Measurements from ENCODE around the gene FHAD1. TPM values are rescaled to one million over a fixed set of nuclear protein-coding genes. Genes with fewer than 3 reads are reported as not detected.

Gene FHAD1
- 1.0 and 4.8 TPM in 2 replicates for total RNA-seq (2014; rRNA removed; shearing (Covaris generic))

GRCh38 chr1:15246960-15247614 is at the start of gene FHAD1:
TSS of gene FHAD1 (plus strand) at chr1:15247223. CDS start at chr1:15251785, 4,562 bp downstream.
- DNase-seq (ENCODE audit: low read depth), result peak; percentile 90

DNA sequence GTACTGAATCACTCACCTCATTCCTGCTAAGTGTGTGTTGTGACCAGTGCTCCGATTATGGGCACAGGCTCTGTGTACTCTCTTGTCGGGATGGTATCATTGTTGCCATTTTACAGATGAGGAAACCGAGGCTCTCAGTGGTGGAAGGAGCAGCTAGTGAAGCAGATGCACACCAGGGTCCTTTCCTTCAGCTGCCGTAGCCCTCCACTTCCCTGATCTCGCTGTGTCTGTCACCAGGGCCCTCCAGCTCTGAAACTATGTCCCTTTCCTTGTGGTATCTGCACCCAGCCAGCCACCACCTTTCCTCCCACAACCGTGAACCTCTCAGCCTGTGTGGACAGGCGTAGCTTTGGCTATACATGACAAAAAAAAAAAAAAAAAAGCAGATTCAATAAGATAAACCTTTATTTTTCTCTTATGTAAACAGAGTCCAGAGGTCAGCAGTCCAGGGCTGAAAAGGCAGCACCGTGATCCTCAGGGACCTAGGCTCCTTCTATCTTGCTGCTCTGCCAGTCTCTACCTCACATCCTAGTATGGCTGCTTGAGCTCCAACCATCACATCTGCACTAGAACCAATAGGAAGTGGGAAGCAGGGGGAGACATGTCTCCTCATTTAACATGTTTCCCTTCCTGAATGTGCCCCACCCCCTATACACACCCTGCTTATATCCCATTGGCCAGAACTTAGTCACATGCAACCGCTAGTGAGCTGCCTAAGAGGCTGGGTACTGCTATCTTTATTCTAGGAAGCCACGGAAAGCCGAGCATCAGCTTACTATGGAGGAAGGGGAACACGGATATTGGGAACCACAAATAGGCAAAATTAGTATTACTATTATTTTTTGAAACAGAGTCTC is 49.2 kb upstream of the FHAD1 start:
- no peak for DNase-seq (ENCODE audit: low read depth)

GRCh38 chr1:15198684-15199083 is 48.3 kb upstream of the FHAD1 start:
- no peak for DNase-seq (ENCODE audit: low read depth)

- DNase-seq (ENCODE audit: low read depth), result no peak
Observed at GRCh38 chr1:15201221-15201620, 45.8 kb upstream of the FHAD1 start.

- DNase-seq (ENCODE audit: low read depth), result no peak
Observed at GRCh38 chr1:15201849-15202551, 45.0 kb upstream of the FHAD1 start.

DNA sequence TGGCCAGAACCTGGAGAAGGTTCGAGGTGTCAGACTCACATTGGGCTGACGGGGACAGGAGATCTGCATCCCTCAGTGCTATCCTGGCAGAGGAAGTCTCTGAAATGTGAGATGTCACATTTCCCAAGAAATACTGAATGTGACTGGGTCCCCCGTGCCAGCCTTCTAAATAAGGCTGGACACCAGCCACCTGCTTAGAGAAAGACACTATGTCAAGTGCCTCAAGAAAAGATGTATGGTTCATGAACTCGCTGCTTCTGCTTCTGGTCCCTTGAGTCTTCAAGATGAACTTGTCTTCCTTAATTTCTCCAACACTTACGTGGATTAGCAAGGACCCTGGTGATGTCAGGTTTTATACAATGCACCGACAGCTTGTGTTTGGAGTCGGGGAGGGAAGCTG is 42.1 kb upstream of the FHAD1 start:
- DNase-seq (ENCODE audit: low read depth), result no peak

DNA sequence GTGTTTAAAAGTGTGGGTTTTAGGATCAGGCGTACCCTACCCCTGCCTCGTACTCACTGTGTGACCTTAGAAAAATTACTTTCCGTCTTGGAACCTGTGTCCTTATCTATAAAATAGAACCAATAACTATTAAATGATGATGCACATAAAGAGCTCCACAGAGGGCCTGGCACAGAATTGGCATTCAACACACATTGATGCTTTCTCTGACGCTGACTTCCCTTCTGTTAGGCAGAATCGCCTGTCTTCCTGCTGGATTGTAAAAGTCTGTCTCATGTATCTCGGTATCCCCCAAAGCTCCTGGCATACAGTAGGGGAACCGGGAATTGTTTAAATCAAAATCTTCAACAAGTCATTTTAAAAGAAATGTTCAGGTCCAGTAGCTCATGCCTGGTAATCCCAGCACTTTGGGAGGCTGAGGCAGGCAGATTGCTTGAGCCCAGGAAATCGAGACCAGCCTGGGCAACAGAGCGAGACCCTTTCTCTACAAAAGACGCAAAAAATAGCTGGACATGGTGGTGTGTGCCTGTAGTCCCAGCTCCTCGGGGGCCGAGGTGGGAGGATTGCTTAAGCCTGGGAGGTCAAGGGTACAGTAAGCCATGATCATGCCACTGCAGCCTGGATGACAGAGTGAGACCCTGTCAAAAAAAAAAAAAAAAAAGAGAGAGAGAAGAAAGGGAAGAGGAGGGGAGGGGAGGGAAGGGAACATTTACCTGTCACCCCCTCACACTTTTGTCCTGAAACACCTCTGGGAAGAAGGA is 41.3 kb upstream of the FHAD1 start:
- no peak for DNase-seq (ENCODE audit: low read depth)

DNA sequence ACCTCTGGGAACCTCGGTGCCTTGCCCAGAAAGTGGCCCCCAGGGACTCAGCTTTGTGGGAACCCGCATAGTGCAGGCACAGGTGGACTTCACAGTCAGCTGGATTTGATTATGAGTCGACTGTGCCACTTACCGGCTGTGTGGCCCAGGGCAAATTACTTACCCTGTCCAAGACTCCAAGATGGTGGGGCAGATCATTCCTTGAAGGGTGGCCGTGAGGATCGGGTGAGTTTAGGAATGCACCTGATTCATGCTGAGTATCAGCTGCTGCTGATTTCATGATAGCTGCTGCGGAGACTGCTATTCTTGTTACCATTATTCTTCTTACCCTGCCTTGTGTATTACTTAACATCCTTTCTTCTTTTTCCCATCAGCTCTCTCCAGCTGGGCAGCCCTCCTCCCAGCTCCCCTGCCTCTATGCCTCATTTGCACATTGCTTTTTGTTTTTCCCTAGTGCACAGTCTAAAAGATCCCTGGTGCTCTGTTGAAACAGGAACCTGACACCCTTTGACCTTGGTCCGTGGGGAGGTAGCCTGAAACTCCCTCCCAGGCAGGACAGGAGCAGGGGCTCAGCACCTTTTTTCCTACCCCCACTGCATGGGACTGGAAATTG is 40.5 kb upstream of the FHAD1 start:
- peak; percentile 45 for DNase-seq (ENCODE audit: low read depth)

DNA sequence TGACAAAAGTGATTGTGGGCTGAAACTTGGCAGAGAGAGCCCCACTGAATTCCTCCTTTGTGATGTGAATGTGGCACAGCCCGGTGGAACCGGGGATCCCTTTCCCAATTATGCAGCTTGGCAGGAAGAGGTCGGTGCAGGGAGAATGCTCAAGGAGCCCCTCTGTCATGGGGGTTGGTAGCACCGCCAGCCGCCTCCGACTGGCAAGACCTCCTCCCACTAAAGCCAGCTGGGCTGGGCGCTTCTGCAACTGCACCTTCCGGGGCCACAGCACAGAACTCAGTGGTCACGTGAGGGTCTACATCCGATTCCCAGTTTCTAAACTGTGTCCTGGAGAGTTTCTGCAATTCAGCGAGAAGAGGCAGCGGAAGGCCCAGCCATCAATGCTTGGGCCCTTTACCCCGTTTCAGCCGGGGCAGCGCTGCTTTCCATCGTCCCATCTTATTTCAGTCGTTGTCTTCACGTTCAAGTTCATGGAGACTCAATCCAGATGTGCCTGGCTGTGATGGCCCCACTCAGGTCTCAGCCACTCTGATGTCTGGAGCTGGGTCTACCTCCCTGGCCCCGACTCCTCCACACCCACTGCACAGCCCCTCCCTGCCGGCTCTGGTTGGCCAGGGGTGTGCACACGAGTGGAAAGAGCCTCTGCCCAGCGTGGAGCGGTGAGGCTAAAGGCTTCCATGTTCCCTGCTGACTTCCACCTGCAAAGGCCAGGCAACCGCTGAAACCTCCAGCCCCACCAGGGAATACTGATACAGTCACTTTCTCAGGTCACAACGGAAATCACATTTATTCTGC is 39.8 kb upstream of the FHAD1 start:
- DNase-seq (ENCODE audit: low read depth), result no peak

- no peak for DNase-seq (ENCODE audit: low read depth)
Observed at GRCh38 chr1:15207829-15208429, 39.1 kb upstream of the FHAD1 start.

DNA sequence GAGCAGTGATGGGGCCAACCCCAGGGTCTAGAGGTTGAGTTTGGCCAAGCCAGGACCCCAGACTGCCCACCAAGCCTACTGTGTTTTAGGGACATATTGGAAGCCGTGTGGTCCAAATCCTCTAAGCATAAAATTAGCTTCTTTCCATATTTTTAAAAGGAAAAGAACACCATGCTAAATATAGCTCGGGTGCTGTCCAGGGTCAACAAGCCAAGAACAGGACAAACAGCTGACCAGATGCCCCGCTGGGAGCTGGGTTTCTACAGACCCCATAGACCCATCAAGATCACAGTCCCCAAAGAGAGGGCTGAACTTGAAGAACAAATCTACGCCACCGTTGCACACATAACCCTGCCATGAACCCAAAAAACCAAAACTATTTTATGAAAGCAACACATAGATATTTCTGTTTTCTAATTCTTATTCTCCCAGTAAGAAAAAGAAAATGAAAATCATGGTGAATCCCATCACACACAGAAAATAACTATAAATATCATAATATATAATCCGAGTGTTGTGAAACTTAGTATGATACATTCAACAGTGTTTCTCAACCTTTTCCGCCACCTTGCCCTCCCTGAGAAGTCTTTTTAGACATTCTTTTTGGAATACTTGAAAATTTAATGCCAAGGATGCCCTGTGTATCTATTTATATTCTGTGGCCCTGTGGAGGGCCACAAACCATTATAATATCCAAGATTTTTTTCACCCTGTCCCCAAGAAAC is 36.2 kb upstream of the FHAD1 start:
- DNase-seq (ENCODE audit: low read depth), result no peak

- no peak for DNase-seq (ENCODE audit: low read depth)
Observed at GRCh38 chr1:15211424-15211823, 35.6 kb upstream of the FHAD1 start.

DNA sequence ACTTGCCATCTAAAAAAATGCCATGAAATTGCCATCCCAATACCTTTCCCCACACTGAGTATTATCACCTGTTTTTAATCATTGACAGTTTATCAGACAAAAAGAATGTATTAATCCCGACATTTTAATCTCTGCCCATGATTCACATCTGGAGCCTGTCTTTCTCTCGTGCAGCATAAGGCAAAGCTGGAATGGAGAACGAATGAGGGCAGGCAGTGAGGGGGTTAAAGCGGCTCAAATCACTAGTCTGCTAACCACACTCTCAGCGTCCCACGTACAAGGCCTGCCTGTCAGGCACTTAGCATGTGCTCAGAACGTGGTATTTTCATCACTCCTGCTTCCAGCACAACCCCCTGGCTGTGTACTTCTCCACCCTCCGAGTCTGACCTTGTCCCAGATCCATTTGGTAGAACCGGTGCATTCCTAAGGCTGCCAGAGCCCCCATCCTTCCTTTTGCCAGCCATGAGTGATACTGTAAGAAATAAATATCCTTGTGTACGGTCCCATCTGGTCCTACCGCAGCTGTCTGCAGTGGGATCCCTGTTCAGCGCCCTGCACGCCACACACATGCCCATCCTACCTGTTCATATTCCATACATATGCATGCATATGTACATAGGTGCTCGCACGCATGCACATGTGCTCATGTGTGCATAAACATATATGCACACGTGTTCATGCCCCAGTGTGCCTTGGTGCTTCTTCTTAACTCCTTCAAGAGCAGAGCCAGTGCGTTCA is 34.6 kb upstream of the FHAD1 start:
- DNase-seq (ENCODE audit: low read depth), result no peak

DNA sequence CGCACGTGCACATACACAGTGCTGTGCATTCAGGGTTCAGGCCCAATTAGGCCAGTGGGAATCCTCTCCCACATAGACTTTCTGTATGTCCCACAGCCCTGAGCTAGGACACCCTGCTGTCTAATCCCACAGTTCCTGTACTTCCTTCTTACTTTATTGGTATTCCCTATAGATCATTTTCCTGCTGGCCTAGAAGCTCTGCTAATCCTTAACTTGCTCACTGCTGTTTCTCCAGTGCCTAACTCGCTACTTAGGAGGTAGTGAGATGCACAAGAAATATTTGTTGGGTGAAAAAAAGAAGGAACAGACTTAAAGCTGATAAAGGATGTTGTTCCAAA is 34.1 kb upstream of the FHAD1 start:
- no peak for DNase-seq (ENCODE audit: low read depth)

DNA sequence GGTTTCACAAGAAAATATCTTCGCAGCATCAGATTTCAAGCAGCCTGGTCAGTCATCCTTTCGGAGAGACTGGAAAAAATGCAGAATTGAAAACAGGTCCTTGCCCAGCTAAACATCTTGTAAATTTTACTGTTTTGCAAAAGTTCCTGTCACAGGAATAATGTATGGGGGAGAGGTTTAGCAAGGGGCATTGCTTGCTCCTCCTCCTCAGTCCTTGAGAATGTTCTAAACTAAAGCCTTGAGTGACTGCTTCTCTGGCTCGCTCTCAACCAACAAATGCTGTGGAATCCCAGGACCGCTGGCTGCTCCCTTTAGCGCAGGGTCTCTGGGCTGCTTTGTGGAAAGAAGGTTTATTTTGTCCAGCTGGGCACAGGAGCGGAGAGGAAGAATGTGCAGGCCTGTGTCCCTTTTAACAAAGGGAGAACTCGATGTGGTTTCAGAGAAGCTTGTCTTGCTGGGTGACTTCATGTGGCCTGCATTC is 33.6 kb upstream of the FHAD1 start:
- DNase-seq (ENCODE audit: low read depth), result no peak

- no peak for DNase-seq (ENCODE audit: low read depth)
Observed at GRCh38 chr1:15214527-15214926, 32.5 kb upstream of the FHAD1 start.

- DNase-seq (ENCODE audit: low read depth), result no peak
Observed at GRCh38 chr1:15215116-15215515, 31.9 kb upstream of the FHAD1 start.

GRCh38 chr1:15217654-15218053 is 29.4 kb upstream of the FHAD1 start:
- no peak for DNase-seq (ENCODE audit: low read depth)

All from Daoy (cell line).